GM12891 (cell line): ENCODE results near the gene POFUT2.

Source experiments
- POLR2A ChIP-seq: IDR thresholded peaks from 2 replicates; pipeline ENCODE4 v1.6.1; 2011; ENCODE audit warnings: low read depth, low read length, control low read depth
- POLR2AphosphoS5 ChIP-seq: IDR thresholded peaks from 2 replicates; pipeline ENCODE4 v1.6.1; 2011; ENCODE audit warnings: low read depth, low read length, control low read depth
- POU2F2 ChIP-seq: IDR thresholded peaks from 2 replicates; pipeline ENCODE4 v1.6.1; 2011; ENCODE audit warnings: low read depth, mild to moderate bottlenecking, control low read depth, low read length, moderate library complexity
- SPI1 ChIP-seq: IDR thresholded peaks from 2 replicates; pipeline ENCODE4 v1.6.1; 2011; ENCODE audit warnings: low read depth, low read length, control low read depth
- TAF1 ChIP-seq: IDR thresholded peaks from 2 replicates; pipeline ENCODE4 v1.6.1; 2011; ENCODE audit warnings: low read depth, low read length, control low read depth

GRCh38 chr21:45283611-45284455, 3.9 kb downstream of the POFUT2 start:
- TF ChIP-seq POLR2A (no peak), POLR2AphosphoS5 (no peak), TAF1 (no peak), POU2F2 (no peak), SPI1 (no peak)
